Neural progenitor cell (in vitro differentiated cells): ENCODE data around the gene PAFAH2.

Experiments
- EZH2 ChIP-seq: fragments of 200-600 bp; sonication (generic); IDR thresholded peaks from 2 replicates; pipeline ENCODE4 v1.6.1; 2017; ENCODE audit warnings: antibody characterized with exemption, mild to moderate bottlenecking, moderate library complexity
- EZH2phosphoT487 ChIP-seq: fragments of 200-600 bp; sonication (generic); IDR thresholded peaks from 2 replicates; pipeline ENCODE4 v1.6.1; 2017; ENCODE audit warnings: antibody characterized with exemption
- TF ChIP-seq, protein P1 (sequence below): fragments of 200-600 bp; sonication (generic); IDR thresholded peaks from 2 replicates; pipeline ENCODE4 v1.5.1; 2017; ENCODE audit warnings: antibody characterized with exemption, mild to moderate bottlenecking

DNA sequence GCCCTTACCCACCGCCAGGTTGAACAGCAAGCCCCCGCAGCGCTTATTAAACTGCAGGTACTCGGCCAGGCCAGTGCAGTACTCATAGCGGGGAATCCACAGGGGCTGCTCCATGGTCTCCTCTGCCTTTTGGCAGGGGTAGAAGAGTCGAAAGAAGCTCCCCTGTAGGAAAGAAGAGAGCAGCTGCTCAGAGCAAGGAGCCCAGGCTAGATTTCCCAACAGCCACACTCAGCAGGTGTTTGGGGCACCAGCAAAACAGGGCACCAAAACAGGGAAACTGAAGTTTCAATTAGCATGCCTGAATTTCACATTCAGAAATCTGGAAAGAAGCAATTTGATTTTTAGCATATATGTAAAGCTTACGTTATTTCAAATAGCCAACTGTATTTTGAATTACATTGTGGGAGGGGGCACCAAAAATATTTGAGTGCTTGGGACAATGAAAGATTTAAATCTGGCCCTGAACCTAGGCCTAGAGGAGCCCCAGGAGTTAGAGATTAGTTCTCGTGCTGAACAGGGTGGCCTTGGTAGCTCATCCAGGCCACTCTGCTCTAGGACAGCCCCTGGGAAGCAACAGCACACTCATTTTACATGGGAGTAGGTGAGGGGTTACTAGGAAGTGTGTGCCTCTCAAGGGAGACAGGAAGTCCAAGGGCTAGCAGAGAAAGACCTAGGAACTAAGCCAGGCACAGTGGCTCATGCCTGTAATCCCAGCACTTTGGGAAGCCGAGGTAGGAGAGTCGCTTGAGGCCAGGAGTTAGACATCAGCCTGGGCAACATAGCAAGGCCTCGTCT lies 8.2 kb downstream of the PAFAH2 start:
- TF ChIP-seq, protein P1, sequence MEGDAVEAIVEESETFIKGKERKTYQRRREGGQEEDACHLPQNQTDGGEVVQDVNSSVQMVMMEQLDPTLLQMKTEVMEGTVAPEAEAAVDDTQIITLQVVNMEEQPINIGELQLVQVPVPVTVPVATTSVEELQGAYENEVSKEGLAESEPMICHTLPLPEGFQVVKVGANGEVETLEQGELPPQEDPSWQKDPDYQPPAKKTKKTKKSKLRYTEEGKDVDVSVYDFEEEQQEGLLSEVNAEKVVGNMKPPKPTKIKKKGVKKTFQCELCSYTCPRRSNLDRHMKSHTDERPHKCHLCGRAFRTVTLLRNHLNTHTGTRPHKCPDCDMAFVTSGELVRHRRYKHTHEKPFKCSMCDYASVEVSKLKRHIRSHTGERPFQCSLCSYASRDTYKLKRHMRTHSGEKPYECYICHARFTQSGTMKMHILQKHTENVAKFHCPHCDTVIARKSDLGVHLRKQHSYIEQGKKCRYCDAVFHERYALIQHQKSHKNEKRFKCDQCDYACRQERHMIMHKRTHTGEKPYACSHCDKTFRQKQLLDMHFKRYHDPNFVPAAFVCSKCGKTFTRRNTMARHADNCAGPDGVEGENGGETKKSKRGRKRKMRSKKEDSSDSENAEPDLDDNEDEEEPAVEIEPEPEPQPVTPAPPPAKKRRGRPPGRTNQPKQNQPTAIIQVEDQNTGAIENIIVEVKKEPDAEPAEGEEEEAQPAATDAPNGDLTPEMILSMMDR, result no peak
- TF ChIP-seq EZH2phosphoT487 (no peak), EZH2 (no peak)
